GM11168 (cell line): ENCODE data around the gene PMF1.
"Not testable (repeated sequence)": the region's sequence is repeated elsewhere in the genome, so short reads cannot be mapped to it uniquely, and the experiment has no call there.

Experiments used
- in situ Hi-C: fragments of 300-500 bp; cut with MboI; formaldehyde crosslinking; loops from one replicate; pipeline ENCODE4 v1.12.0; 2022; ENCODE audit warnings: low sequenced_read_pairs; ENCODE audit not compliant: unreplicated experiment

Gene PMF1

GRCh38 chr1:156212833-156213643 is at the start of gene PMF1:
TSS of gene PMF1 (plus strand) at chr1:156213007. CDS start at chr1:156213016, 9 bp downstream.
- in situ Hi-C loops: no loop called here

GRCh38 chr1:156163712-156164111 is 49.1 kb upstream of the PMF1 start:
- in situ Hi-C loops: no loop called here

GRCh38 chr1:156164125-156164831 is 48.5 kb upstream of the PMF1 start:
- in situ Hi-C loops: no loop called here

- in situ Hi-C loops: no loop called here
Measured at GRCh38 chr1:156165083-156165482, 47.7 kb upstream of the PMF1 start.

- in situ Hi-C loops: no loop called here
Measured at GRCh38 chr1:156167536-156167935, 45.3 kb upstream of the PMF1 start.

GRCh38 chr1:156172696-156173470 is 39.9 kb upstream of the PMF1 start:
- in situ Hi-C loops: no loop called here

- in situ Hi-C loops: no loop called here
Measured at GRCh38 chr1:156176610-156177210, 36.1 kb upstream of the PMF1 start.

- in situ Hi-C loops: no loop called here
Measured at GRCh38 chr1:156177919-156178654, 34.7 kb upstream of the PMF1 start.

- in situ Hi-C loops: no loop called here
Measured at GRCh38 chr1:156180471-156180870, 32.3 kb upstream of the PMF1 start.

- in situ Hi-C loops: not testable (repeated sequence)
Measured at GRCh38 chr1:156181391-156181924, 31.3 kb upstream of the PMF1 start.

- in situ Hi-C loops: not testable (repeated sequence)
Measured at GRCh38 chr1:156182010-156182779, 30.6 kb upstream of the PMF1 start.

- in situ Hi-C loops: not testable (repeated sequence)
Measured at GRCh38 chr1:156186347-156187177, 26.2 kb upstream of the PMF1 start.

- in situ Hi-C loops: not testable (repeated sequence)
Measured at GRCh38 chr1:156190265-156190664, 22.5 kb upstream of the PMF1 start.

- in situ Hi-C loops: no loop called here
Measured at GRCh38 chr1:156191292-156191964, 21.4 kb upstream of the PMF1 start.

GRCh38 chr1:156193208-156193487 is 19.7 kb upstream of the PMF1 start:
- in situ Hi-C loops: no loop called here

GRCh38 chr1:156193488-156194299 is 19.1 kb upstream of the PMF1 start, which contains the start of gene SLC25A44:
TSS of gene SLC25A44 (plus strand) at chr1:156194104. CDS start at chr1:156199848, 5,744 bp downstream.
- in situ Hi-C loops: no loop called here

GRCh38 chr1:156194300-156194652 is 18.5 kb upstream of the PMF1 start:
- in situ Hi-C loops: no loop called here
